LHCN-M2 (cell line): ENCODE measurements around the gene QRFP. TPM values are rescaled to one million over a fixed set of nuclear protein-coding genes. Genes with fewer than 3 reads are reported as not detected.

Source experiments
- DNase-seq: peaks from one replicate; pipeline ENCODE4 v3.0.0-alpha.2; 2012; ENCODE audit warnings: low read depth
- total RNA-seq: library from RNA; depleted of rRNA; stranded (reverse); fragments of >200 nt; gene quantifications from 2 replicates; pipeline ENCODE4 v1.2.3, GENCODE V29; 2014

The QRFP gene
- total RNA-seq, 1 experiment from 2014 or later = not detected

GRCh38 chr9:130890870-130891687 is 5.5 kb downstream of the QRFP start:
- DNase-seq = no peak

GRCh38 chr9:130890124-130890523 is 6.5 kb downstream of the QRFP start:
- DNase-seq = no peak

GRCh38 chr9:130888146-130888885 is 8.3 kb downstream of the QRFP start:
- no peak for DNase-seq

- no peak for DNase-seq
Measured at GRCh38 chr9:130887494-130888144, 9.0 kb downstream of the QRFP start.

- no peak for DNase-seq
Measured at GRCh38 chr9:130886981-130887380, 9.6 kb downstream of the QRFP start.

GRCh38 chr9:130885484-130886375 is 10.9 kb downstream of the QRFP start:
- no peak for DNase-seq

GRCh38 chr9:130884542-130885483 is 11.8 kb downstream of the QRFP start:
- DNase-seq = no peak

GRCh38 chr9:130884111-130884531 is 12.5 kb downstream of the QRFP start:
- DNase-seq = no peak

GRCh38 chr9:130883479-130883878 is 13.1 kb downstream of the QRFP start:
- no peak for DNase-seq

GRCh38 chr9:130882696-130883225 is 13.9 kb downstream of the QRFP start:
- no peak for DNase-seq

- DNase-seq = no peak
Measured at GRCh38 chr9:130881516-130881915, 15.1 kb downstream of the QRFP start.

- DNase-seq = no peak
Measured at GRCh38 chr9:130880599-130881220, 15.9 kb downstream of the QRFP start.

- no peak for DNase-seq
Measured at GRCh38 chr9:130879863-130880411, 16.7 kb downstream of the QRFP start.

- no peak for DNase-seq
Measured at GRCh38 chr9:130878295-130878694, 18.3 kb downstream of the QRFP start.

GRCh38 chr9:130877300-130877699 is 19.3 kb downstream of the QRFP start:
- DNase-seq = no peak

- DNase-seq = no peak
Measured at GRCh38 chr9:130874783-130875182, 21.8 kb downstream of the QRFP start.

GRCh38 chr9:130873966-130874365 is 22.6 kb downstream of the QRFP start:
- no peak for DNase-seq

- DNase-seq = no peak
Measured at GRCh38 chr9:130872912-130873503, 23.6 kb downstream of the QRFP start.

GRCh38 chr9:130872508-130872907 is 24.1 kb downstream of the QRFP start:
- no peak for DNase-seq
